Kidney tubule cell (primary cell): ENCODE measurements around the gene LGALS1.
A peak's percentile ranks its signal among the peaks of the same experiment; 100 is the strongest.

Source experiments
- DNase-seq: peaks from one replicate; pipeline ENCODE4 v3.0.0-alpha.2; 2018; ENCODE audit warnings: low spot score

Gene LGALS1

GRCh38 chr22:37662039-37662438, 13.4 kb upstream of the LGALS1 start:
- no peak for DNase-seq

DNA sequence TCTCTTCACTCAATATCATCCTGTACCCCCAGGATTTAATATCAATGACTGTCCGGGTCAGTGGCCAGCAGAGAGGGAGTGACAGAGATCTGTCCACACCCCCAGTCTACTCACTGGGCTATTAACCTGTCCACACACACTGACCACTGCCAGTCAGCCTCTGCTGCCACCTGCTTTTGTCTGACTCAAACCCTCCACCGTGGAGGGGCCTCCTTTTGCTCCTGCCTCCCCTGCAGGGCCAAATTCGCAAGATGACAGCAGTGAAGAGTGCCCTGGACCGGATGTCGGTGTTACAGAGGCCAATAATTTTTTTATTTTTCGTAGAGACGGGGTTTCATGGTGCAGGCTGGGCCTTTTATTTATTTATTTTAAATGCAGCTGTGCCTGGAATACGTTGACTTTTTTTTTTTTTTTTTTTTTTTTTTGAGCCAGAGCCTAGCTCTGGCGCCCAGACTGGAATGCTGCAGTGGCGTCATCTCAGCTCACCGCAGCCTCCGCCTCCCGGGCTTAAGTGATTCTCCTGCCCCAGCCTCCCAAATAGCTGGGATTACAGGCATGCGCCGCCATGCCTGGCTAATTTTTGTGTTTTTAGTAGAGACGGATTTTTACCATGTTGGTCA, 11.8 kb upstream of the LGALS1 start:
- no peak for DNase-seq

DNA sequence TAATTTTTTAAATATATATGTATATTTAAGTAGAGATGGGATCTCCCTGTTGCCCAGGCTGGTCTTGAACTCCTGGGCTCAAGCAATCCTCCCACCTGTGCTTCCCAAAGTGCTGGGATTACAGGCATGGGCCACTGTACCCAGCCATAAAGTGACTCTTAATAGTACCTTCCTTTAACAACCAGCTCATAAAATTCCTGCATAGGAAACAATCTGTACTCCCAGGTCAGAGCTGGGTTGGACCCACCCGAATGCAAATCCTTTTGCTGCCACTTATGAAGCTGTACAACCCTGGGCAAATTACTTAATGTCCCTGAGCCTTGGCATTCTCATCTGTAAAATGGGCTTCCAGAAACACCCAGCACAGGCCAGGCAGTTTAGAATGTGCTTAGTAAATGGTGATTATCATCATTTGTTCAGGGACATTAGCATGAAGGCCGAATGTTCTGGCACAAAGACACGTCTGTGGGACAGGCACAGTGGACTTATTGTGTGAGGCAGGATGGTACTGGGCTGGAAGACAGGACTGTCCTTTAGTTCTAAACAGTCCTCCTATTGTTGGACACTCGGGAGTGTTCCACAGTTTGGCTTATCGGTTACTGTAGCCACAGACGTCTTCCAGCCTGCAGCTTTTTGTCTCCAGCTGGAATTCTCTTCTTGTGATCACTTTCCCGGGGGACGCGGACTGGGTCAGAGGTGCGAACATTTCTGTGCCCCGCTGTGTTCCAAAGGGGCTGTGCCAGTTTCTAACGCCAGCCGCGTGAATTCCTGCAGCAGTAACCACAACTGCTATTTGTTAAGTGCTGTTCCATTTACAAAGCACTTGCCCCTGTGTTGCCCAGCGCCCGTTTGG, 11.0 kb upstream of the LGALS1 start:
- no peak for DNase-seq

DNA sequence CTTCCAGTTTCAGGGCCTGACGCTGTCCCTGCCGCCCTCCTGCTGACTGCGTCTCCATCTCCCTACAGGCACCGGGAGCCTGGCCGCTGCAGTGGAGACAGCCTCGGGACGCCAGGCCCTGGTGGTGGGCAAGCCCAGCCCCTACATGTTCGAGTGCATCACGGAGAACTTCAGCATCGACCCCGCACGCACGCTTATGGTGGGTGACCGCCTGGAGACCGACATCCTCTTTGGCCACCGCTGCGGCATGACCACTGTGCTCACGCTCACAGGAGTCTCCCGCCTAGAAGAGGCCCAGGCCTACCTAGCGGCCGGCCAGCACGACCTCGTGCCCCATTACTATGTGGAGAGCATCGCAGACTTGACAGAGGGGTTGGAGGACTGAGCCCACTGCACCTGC, 9.9 kb upstream of the LGALS1 start:
- DNase-seq = no peak

GRCh38 chr22:37669586-37669985, 5.8 kb upstream of the LGALS1 start:
- DNase-seq = peak; percentile 24

DNA sequence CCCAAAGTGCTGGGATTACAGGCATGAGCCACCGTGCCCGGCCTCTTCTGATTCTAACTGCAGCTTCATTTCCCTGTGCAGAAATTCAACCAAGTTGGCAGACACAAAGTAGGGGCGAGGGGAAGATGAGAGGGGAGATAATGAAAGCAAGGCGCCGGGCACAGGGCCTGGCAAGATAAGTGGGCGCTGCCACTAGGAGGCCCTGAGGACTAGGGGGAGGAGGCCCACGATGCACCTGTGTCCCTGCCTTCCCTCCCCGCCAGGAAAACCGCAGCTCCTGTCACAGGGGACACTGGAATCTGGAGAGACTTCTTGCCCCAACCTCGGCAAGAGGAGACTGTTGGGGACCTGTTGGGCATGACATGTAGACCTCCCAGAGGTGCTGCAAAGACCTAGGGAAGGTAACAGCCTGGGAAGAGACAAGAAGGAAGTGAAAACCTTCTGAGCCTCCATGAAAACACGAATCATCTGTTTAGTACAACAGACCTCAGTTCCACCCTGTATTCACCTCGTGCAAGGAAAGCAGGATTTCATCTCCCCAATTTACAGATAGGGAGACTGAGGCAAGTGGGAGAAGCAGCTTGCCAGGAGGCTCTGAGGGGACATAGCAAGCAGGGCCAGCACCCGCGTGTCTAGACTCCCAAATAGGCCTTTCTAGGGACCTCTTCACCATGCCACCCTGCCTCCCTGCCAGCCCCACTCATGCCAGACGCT, 3.1 kb upstream of the LGALS1 start:
- no peak for DNase-seq

- DNase-seq = no peak
These were observed 2.4 kb upstream of the LGALS1 start for GRCh38 chr22:37672920-37673455.

- DNase-seq = no peak
These were observed 1.2 kb upstream of the LGALS1 start for GRCh38 chr22:37674248-37674647.

DNA sequence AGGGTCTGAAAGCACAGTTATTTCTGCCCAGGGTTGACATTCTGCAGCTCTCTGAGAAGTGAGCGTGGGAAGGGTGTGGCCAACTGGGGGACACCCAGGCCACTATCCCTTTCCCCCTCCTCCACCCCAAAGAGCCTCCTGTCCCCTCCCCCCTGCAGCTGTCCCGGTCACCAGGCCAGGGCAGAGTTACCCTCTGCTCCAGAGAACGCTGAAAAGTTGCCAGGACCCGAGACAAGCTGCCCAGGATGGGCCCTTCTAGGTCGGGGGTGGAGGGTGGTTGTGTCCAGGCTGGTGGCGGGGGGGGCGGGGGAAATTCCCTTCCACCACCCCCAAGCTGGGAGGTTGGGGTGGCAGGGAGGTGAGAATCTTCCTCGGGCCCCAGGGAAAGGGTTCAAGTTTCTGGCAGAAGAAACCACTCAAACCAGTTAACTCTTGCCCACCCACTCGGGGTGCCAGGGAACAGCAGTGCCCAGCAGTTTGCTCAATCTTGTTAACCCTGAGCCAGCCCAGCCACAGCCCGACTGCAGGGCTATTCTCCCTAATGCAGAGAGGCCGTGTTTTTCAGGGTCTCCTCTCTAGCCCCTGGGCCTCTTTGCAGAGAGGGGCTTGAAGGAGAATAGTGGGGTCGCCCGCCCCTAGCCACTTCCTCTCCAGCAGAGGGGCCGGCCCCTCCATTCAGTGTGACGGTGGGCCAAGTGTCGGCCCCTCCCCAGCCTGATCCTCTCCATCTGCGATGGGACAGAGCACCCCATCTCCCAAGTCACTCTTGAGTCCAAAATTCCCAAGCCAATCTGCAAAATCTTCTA, 697 bp downstream of the LGALS1 start:
- peak; percentile 35 for DNase-seq

GRCh38 chr22:37676736-37677492, 1.5 kb downstream of the LGALS1 start:
- peak; percentile 97 for DNase-seq

- no peak for DNase-seq
These were observed 2.1 kb downstream of the LGALS1 start for GRCh38 chr22:37677493-37677974.

DNA sequence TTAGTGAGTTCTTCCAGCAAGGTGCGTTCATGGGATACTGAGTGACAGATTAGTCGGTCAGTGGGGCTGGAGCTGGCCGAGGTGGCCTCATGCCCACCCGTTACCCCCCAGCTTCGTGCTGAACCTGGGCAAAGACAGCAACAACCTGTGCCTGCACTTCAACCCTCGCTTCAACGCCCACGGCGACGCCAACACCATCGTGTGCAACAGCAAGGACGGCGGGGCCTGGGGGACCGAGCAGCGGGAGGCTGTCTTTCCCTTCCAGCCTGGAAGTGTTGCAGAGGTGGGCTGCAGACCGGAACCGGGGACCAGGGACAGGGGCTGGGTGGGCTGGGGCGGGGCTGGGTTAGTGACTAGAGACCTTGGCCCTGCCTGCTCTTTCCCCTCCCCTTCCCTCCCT, 2.9 kb downstream of the LGALS1 start:
- no peak for DNase-seq

- no peak for DNase-seq
These were observed 4.2 kb downstream of the LGALS1 start for GRCh38 chr22:37679670-37680069.

GRCh38 chr22:37680191-37680851, 4.9 kb downstream of the LGALS1 start:
- DNase-seq = peak; percentile 23

DNA sequence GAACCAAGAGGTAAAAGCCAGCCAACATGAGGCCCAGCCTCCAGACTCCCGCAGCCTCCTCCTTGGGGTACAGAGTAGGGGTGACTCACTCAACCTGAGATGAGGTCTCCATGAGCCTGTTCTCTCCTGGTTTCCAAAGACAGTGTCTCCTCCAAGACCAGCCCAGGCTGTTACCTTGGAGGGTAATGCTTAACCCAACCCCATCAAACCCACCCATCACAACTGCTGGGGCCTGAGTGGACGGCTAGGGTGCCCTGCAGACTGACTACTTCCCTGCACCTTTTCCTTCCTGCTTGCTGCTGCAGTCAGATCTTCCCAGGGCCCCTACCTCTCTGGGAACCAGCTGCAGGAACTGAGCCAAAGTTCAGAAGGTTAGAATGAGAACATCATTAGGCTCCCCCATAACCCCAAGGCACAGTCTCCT, 5.6 kb downstream of the LGALS1 start:
- DNase-seq = peak; percentile 50

DNA sequence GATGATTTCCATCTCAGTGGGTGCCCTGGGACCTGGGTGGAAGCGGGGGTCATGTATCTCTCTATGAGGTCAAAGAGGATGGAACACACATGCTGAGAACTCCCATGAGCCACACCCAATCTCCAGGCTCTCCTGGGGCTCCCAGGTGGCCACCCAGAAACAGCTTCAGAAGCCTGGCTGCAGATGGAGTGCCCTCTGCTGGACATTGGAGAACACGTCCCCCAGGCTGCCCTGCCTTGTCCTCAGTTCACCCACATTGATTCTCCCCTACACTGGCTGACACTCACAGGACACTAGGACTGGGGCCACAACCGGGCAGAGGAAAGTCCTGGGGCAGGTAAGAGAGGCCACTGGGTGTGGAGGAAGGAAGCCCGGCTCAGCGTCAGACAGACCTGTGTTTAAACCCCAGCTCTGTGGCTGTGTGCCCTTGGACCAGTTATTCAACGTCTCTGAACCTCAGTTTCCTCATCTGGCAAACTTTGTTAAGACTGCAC, 6.2 kb downstream of the LGALS1 start:
- DNase-seq = peak; percentile 82

DNA sequence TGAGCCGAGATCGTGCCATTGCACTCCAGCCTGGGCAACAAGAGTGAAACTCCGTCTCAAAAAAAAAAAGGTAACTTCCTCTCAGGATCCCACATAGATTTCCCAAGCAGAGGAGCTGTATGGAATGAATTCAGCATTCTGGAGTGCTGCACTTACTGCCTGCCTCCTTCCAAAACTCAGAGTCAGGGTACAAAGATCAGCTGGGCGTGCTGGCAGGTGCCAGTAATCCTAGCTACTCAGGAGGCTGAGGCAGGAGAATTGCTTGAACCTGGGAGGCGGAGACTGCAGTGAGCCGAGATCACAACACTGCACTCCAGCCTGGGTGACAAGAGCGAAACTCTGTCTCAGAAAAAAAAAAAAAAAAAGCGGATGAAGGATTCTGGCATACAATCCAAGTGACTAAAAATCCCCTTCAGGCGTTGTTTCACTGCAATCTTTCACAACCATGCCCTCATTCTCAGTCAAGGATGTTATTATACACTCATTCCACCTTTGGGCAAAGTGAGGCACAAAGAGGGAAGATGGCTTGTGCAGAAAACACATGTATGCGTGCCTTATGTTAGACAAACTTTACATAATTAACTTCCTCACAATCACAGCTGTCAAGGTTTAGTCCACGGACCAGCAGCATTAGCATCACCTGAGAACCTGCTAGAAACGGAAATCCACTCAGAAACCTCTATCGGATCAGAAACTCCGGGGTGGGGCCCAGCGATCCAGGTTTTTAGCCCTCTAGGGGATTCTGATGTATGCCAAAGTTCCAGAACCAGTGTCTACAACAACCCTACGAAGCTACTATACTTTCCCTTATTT, 9.6 kb downstream of the LGALS1 start:
- DNase-seq = no peak

- peak; percentile 88 for DNase-seq
These were observed 10.9 kb downstream of the LGALS1 start, which contains the start of gene NOL12 for GRCh38 chr22:37686002-37686982. Gene NOL12, plus strand, starts transcription at chr22:37686343. Its CDS starts 50 bp downstream, at chr22:37686393.
